ENCODE measurements around the gene ATP6V1C2.

DNA sequence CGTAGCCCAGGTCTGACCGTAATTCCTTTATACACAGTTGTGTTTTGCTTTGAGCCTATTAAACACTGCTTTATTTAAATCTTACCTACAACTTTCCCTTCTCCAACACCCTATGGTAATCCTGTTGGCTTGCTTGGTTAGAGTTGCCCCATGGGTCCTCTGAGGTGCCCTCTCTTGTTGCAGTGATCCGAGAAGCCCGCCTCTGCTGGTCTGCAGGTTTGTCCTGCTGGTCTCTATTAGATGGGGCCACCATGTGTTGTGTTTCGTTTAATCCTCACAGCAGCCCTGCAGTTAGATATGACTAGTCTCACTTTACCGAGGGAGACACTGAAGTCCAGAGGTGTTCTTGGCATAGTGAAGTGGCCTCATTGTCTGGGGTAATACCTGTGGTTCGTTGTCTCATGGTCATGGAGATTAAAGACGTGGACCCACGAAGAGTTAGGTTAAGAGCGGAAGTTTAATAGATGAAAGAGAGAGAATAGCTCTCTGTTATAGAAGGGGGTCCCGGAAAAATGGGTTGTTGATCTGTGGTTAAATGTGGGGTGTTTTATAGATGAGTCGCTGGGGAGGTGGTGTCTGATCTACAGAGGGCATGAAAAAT is 98.4 kb downstream of the ATP6V1C2 start:
- TF ChIP-seq, protein P1, sequence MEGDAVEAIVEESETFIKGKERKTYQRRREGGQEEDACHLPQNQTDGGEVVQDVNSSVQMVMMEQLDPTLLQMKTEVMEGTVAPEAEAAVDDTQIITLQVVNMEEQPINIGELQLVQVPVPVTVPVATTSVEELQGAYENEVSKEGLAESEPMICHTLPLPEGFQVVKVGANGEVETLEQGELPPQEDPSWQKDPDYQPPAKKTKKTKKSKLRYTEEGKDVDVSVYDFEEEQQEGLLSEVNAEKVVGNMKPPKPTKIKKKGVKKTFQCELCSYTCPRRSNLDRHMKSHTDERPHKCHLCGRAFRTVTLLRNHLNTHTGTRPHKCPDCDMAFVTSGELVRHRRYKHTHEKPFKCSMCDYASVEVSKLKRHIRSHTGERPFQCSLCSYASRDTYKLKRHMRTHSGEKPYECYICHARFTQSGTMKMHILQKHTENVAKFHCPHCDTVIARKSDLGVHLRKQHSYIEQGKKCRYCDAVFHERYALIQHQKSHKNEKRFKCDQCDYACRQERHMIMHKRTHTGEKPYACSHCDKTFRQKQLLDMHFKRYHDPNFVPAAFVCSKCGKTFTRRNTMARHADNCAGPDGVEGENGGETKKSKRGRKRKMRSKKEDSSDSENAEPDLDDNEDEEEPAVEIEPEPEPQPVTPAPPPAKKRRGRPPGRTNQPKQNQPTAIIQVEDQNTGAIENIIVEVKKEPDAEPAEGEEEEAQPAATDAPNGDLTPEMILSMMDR (IDR thresholded peaks at IDR 0.05; ENCODE audit: low read length): no peak
- no peak for TF ChIP-seq EZH2 (IDR thresholded peaks at IDR 0.05; ENCODE audit: borderline replicate concordance, low read length)
